ENCODE measurements around the gene RBBP4.

DNA sequence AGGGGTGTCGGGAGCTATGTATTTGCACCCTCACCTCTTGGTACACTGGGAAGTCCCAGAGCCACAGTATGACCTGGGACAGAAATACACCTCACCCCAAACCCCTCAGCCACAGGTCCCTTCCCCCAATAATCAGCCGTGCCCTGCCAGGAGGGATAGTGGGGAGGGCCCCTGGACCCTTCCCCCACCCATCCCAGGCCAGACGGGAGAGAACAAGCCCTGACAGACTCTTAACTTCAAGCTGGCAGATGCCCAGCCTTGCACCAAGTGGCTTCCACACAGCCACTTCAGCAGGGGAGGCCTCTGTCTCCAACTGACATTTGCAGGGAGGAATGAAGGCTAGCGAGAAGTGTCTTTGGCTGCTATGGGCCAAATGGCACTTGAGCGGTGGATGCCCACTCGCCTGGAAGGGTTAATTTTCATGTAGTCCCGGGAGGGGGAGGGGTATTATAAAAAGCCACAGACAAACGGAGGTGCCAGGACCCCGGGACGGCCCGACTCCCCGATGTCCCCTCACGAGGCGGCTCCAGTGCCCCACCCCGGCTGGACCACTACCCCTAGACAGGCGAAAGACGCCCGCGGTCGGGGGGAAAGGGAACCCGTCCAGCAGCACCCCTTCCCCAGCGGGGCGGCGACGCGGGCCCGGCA lies 51.1 kb downstream of the RBBP4 start:
- TF ChIP-seq, protein P1, sequence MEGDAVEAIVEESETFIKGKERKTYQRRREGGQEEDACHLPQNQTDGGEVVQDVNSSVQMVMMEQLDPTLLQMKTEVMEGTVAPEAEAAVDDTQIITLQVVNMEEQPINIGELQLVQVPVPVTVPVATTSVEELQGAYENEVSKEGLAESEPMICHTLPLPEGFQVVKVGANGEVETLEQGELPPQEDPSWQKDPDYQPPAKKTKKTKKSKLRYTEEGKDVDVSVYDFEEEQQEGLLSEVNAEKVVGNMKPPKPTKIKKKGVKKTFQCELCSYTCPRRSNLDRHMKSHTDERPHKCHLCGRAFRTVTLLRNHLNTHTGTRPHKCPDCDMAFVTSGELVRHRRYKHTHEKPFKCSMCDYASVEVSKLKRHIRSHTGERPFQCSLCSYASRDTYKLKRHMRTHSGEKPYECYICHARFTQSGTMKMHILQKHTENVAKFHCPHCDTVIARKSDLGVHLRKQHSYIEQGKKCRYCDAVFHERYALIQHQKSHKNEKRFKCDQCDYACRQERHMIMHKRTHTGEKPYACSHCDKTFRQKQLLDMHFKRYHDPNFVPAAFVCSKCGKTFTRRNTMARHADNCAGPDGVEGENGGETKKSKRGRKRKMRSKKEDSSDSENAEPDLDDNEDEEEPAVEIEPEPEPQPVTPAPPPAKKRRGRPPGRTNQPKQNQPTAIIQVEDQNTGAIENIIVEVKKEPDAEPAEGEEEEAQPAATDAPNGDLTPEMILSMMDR (IDR thresholded peaks at IDR 0.05; ENCODE audit: borderline replicate concordance, extremely low read depth, low read length, poor library complexity, severe bottlenecking): no peak
- TF ChIP-seq EZH2 (IDR thresholded peaks at IDR 0.05; ENCODE audit: borderline replicate concordance, low read depth, low read length, severe bottlenecking): no peak
